IPS-18c (cell line): ENCODE measurements around the gene XRCC3.
"Not testable (repeated sequence)": the region's sequence is repeated elsewhere in the genome, so short reads cannot be mapped to it uniquely, and the experiment has no call there.

ENCODE experiments used
- H3K4me3 ChIP-seq: 2 replicates; pipeline ENCODE4 v1.7.0; 2013; ENCODE audit warnings: low read depth, mild to moderate bottlenecking, low read length, moderate library complexity; ENCODE audit not compliant: insufficient read depth
- H3K9me3 ChIP-seq: one replicate; pipeline ENCODE4 v1.6.1; 2013; ENCODE audit warnings: mild to moderate bottlenecking, low read length, moderate library complexity; ENCODE audit not compliant: control insufficient read depth, insufficient read depth

The XRCC3 gene

GRCh38 chr14:103691655-103692054 lies 23.6 kb downstream of the XRCC3 start:
- H3K9me3 ChIP-seq, H3K4me3 ChIP-seq: not testable (repeated sequence)

GRCh38 chr14:103690332-103690731 lies 24.9 kb downstream of the XRCC3 start:
- Histone ChIP-seq H3K9me3 (no peaks in the 10 kb centered on the region), H3K4me3 (no peak overlapping the region)

GRCh38 chr14:103688906-103689902 lies 26.0 kb downstream of the XRCC3 start:
- H3K4me3 ChIP-seq: no peak overlapping the region
- no peaks in the 10 kb centered on the region for H3K9me3 ChIP-seq

- H3K9me3 ChIP-seq: no peaks in the 10 kb centered on the region
- no peak overlapping the region for H3K4me3 ChIP-seq
Measured at GRCh38 chr14:103688441-103688840, 26.8 kb downstream of the XRCC3 start.

GRCh38 chr14:103687712-103688111 lies 27.5 kb downstream of the XRCC3 start:
- Histone ChIP-seq H3K4me3 (no peak overlapping the region), H3K9me3 (no peaks in the 10 kb centered on the region)

GRCh38 chr14:103686831-103687485 lies 28.3 kb downstream of the XRCC3 start:
- Histone ChIP-seq H3K4me3 (no peak overlapping the region), H3K9me3 (no peaks in the 10 kb centered on the region)

- Histone ChIP-seq H3K4me3 (no peak overlapping the region), H3K9me3 (no peaks in the 10 kb centered on the region)
Measured at GRCh38 chr14:103685276-103686211, 29.7 kb downstream of the XRCC3 start.

- Histone ChIP-seq H3K4me3 (no peak overlapping the region), H3K9me3 (no peaks in the 10 kb centered on the region)
Measured at GRCh38 chr14:103684871-103685270, 30.4 kb downstream of the XRCC3 start.

GRCh38 chr14:103684471-103684870 lies 30.8 kb downstream of the XRCC3 start:
- Histone ChIP-seq H3K4me3 (no peak overlapping the region), H3K9me3 (no peaks in the 10 kb centered on the region)

- no peak overlapping the region for H3K4me3 ChIP-seq
Measured at GRCh38 chr14:103683139-103683538, 32.1 kb downstream of the XRCC3 start.

GRCh38 chr14:103680491-103681231 lies 34.6 kb downstream of the XRCC3 start:
- Histone ChIP-seq H3K9me3 (no peaks in the 10 kb centered on the region), H3K4me3 (no peak overlapping the region)

More at GRCh38 chr14:103683139-103683538, 32.1 kb downstream of the XRCC3 start:
- no peaks in the 10 kb centered on the region for H3K9me3 ChIP-seq

GRCh38 chr14:103679351-103679750 lies 35.9 kb downstream of the XRCC3 start:
- Histone ChIP-seq H3K9me3 (no peaks in the 10 kb centered on the region), H3K4me3 (no peak overlapping the region)

- no peak overlapping the region for H3K4me3 ChIP-seq
- H3K9me3 ChIP-seq: no peaks in the 10 kb centered on the region
Measured at GRCh38 chr14:103676881-103677675, 38.2 kb downstream of the XRCC3 start.

- Histone ChIP-seq H3K4me3 (no peak overlapping the region), H3K9me3 (no peaks in the 10 kb centered on the region)
Measured at GRCh38 chr14:103675957-103676356, 39.3 kb downstream of the XRCC3 start.

GRCh38 chr14:103671911-103672310 lies 43.3 kb downstream of the XRCC3 start:
- Histone ChIP-seq H3K4me3 (no peak overlapping the region), H3K9me3 (no peaks in the 10 kb centered on the region)

- no peak overlapping the region for H3K4me3 ChIP-seq
- H3K9me3 ChIP-seq: no peaks in the 10 kb centered on the region
Measured at GRCh38 chr14:103669370-103669769, 45.9 kb downstream of the XRCC3 start.
